BLaER1 (cell line): ENCODE data around the gene U2AF2.

Experiments
- H3K27ac ChIP-seq: shearing (Covaris generic); formaldehyde crosslinking; 2 replicates; pipeline ENCODE4 v1.8.1; 2022
- H3K27me3 ChIP-seq: shearing (Covaris generic); formaldehyde crosslinking; 2 replicates; pipeline ENCODE4 v1.8.1; 2022
- H3K36me3 ChIP-seq: shearing (Covaris generic); formaldehyde crosslinking; 2 replicates; pipeline ENCODE4 v1.8.1; 2022
- H3K4me1 ChIP-seq: shearing (Covaris generic); formaldehyde crosslinking; 2 replicates; pipeline ENCODE4 v1.8.1; 2022
- H3K4me2 ChIP-seq: shearing (Covaris generic); formaldehyde crosslinking; 2 replicates; pipeline ENCODE4 v1.8.1; 2022
- H3K4me3 ChIP-seq: shearing (Covaris generic); formaldehyde crosslinking; 2 replicates; pipeline ENCODE4 v1.8.1; 2022
- H3K9ac ChIP-seq: shearing (Covaris generic); formaldehyde crosslinking; 2 replicates; pipeline ENCODE4 v1.8.1; 2022
- H3K9me3 ChIP-seq: shearing (Covaris generic); formaldehyde crosslinking; 2 replicates; pipeline ENCODE4 v1.8.1; 2022
- H4K20me1 ChIP-seq: shearing (Covaris generic); formaldehyde crosslinking; 2 replicates; pipeline ENCODE4 v1.8.1; 2022
- Cebpa-rat ChIP-seq: shearing (Covaris generic); IDR thresholded peaks from 2 replicates; pipeline ENCODE4 v1.8.1; 2022

The U2AF2 gene

DNA sequence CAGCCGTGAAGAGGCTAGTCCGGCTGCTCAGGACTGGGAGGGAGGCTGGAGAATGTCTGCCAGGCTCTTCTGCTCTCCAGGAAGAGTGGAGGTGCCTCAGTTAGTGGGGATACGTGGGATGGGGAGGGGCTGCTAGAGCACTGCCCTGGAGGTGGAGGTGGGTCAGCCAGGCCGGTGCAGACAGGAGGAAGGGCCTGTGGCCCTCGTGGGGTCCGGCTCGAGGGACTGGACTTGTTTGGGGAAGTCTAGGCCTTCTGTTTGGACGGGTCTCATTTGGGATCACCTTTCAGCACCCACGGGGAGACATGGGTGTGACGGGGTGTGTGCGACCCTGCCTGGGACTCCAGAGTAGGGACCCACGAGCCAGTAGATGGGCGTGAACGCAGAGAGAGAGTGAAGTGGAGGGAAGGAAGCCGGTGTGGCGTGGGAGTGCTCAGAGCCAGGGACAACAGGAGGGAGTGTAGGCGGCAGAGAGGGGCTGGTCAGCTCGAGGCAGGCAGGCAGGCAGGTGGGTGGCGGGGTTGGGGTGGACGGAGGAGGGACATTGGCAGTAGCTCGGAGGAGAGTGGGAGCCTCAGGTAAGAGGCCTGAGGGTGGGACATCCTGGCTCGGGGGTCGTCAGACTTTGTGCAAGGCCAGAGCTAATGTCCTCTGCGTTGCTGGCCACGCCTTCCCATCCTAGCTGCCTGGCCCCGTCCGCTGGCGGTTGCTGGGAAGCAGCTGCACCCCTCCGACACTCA is 31.6 kb downstream of the U2AF2 start:
- no peak overlapping the region for H3K4me3 ChIP-seq
- peaks cover 36% of the 10 kb centered on the region for H3K4me1 ChIP-seq
- peaks cover 98% of the 10 kb centered on the region for H3K36me3 ChIP-seq
- TF ChIP-seq Cebpa-rat, result no peak
- H3K27ac ChIP-seq, result no peak overlapping the region
- peaks cover 99% of the 10 kb centered on the region for H4K20me1 ChIP-seq
- H3K9ac ChIP-seq, result no peak overlapping the region
- no peaks in the 10 kb centered on the region for H3K9me3 ChIP-seq
- H3K27me3 ChIP-seq, result no peaks in the 10 kb centered on the region
- no peak overlapping the region for H3K4me2 ChIP-seq

DNA sequence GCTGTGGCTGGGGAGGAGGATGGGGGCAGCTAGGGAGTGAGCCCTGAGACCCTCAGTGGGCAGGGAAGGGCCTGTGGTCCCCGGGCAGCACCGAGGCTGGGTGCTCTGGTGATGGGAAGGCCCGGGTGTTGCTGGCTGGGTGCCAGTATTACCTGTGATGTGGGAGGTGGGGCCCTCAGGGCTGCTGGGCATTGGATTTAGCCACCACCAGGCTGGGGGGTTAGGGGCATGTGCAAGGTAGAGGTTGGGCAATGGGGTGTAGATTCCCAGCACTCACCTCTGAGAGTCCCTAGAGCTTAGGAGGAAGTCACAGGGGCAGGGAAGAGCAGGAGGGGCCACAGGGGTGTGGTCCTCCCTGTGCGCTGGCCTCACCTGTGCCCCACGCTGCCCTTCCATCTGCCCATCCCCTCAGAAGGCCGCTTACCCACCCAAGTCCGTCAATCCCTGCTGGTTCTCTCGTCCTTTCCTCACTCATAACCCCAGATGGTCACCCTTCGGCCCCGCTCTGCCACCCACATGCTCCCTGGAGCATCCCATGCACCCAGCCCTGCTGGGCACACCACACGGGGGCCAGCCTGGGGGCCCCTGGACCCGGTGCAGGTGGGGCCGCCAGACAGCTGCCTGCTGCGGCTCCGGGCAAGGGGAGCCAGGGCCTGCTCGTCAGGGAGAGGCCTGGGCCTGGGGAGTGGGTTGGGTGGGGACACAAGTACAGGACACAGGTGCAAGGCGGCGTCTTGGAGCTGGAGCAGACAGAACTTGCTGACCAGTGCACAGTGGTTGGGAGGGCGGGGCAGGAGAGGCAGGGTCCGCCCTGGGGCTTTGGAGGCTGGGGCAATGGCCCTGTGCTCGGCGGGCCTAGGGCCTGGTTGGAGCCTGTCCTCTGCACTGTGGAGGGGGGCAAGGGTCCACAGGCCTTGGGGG is 32.7 kb downstream of the U2AF2 start:
- no peaks in the 10 kb centered on the region for H3K9me3 ChIP-seq
- TF ChIP-seq Cebpa-rat, result no peak
- peaks cover 97% of the 10 kb centered on the region for H3K36me3 ChIP-seq
- peak overlapping the region; percentile 70 for H3K4me2 ChIP-seq
- H3K4me3 ChIP-seq, result no peak overlapping the region
- peaks cover 36% of the 10 kb centered on the region for H3K4me1 ChIP-seq
- peaks cover 95% of the 10 kb centered on the region for H4K20me1 ChIP-seq
- peak overlapping the region; percentile 51 for H3K27ac ChIP-seq
- peak overlapping the region; percentile 38; the same call in 1 of the 2 replicates for H3K9ac ChIP-seq
- H3K27me3 ChIP-seq, result no peaks in the 10 kb centered on the region

DNA sequence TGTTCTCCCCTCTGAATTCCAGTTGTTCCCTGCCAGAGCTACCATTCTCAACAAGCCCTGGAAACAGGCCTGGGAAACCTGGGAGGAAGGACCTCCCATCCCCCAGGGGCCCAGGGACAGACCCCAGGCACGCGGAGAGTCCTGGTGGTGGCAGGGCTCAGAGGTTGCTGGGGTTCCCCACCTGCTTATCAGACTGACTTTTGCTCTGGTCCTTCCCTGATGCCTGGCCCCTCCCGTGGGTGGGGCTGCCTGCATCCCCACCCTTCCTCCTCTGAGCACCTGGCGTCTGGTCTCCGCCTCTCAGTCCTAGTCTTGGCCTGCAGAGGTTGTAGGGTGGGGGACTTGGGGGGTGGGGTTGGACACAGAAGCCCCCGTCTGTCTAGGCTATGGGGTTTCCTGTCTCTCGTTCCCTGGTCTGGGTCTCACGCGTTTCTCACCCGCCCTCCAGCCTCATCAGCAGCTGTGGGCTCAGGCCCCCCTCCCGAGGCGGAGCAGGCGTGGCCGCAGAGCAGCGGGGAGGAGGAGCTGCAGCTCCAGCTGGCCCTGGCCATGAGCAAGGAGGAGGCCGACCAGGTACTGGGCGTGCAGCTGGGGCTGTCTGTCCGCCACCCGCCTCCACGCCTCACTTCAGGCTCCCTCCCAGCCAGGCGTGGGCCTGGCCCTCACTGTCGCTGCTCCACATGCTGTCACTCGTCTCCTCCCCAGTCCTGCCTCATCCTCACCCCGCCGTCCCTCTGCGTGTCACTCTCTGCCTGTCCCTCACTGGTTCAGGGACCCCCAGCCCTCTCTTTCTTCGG is 33.8 kb downstream of the U2AF2 start:
- H3K4me2 ChIP-seq, result peak overlapping the region; percentile 70
- H3K4me3 ChIP-seq, result no peak overlapping the region
- peak overlapping the region; percentile 38; the same call in 1 of the 2 replicates for H3K9ac ChIP-seq
- H3K9me3 ChIP-seq, result no peaks in the 10 kb centered on the region
- H4K20me1 ChIP-seq, result peaks cover 84% of the 10 kb centered on the region
- peak overlapping the region; percentile 51 for H3K27ac ChIP-seq
- H3K36me3 ChIP-seq, result peaks cover 97% of the 10 kb centered on the region
- H3K27me3 ChIP-seq, result no peaks in the 10 kb centered on the region
- TF ChIP-seq Cebpa-rat, result no peak
- H3K4me1 ChIP-seq, result peaks cover 36% of the 10 kb centered on the region

DNA sequence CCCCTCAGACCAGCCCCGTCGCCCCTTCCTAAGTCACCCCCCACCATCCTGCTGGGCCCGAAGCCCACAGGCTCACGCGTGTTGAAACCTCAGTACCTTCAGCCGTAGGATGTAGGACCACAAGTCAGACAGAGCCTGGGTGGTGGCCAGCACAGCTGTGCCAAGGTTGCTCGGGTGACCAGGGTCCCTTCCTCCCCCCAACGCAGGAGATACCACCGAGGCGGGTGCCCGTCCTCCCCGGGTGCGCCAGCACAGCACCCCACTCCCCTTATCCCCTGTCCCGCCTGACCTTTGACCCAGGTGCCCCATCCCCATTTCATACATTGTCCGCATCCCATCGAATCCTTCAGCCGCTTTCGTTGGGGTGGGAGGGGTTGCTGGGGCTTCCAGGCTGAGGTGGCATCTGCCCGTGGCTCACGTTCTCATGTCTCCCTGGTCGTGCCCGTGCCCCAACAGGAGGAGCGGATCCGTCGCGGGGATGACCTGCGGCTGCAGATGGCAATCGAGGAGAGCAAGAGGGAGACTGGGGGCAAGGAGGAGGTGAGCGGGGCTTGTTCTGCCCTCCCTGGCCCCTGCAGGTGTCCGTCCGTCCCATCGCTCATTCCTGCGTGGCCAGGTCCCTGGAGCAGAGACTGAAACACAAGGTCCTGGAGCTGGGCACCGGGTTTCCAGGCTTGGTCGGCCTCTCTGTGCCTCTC is 34.7 kb downstream of the U2AF2 start:
- peak overlapping the region; percentile 70 for H3K4me2 ChIP-seq
- no peak overlapping the region for H3K4me3 ChIP-seq
- TF ChIP-seq Cebpa-rat, result no peak
- peaks cover 74% of the 10 kb centered on the region for H4K20me1 ChIP-seq
- H3K9ac ChIP-seq, result 0 out of 2 replicates have a peak overlapping the region, but pooled peaks have one; percentile 15
- H3K27me3 ChIP-seq, result no peaks in the 10 kb centered on the region
- peaks cover 36% of the 10 kb centered on the region for H3K4me1 ChIP-seq
- H3K27ac ChIP-seq, result peak overlapping the region; percentile 44
- peaks cover 97% of the 10 kb centered on the region for H3K36me3 ChIP-seq
- H3K9me3 ChIP-seq, result no peaks in the 10 kb centered on the region

DNA sequence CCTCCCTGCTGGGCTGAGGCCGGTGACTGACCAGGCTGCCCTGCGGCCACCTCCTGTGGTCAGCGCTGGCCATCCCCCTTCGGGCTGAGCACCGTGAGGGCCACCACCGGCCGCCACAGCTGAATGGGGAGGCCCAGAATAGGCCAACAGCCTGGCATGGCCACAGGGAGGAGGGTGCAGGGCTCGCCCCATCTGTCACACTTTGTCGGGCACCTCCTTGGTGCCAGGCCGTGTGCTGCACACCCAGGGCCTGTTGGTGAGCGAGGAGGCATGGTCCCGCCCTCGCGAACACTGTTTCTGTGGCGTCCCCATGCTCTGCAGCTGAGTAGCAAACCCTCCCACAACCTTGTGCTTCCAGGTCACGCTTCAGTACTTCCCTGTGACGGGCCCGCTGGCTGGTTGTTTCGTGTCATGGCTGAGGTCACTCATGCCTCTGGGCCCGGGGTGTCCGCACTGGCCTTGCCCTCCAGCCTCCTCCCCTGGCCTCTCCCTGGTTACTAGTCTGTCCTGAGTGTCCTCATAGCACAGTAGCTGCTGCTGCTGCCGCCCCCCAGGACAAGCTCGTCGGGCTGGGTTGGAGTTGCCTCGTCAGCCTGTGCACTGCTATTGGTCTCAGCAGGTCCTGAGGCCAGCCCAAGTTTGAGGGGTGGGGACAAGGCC is 35.4 kb downstream of the U2AF2 start:
- Histone ChIP-seq H4K20me1 (peaks cover 68% of the 10 kb centered on the region), H3K36me3 (peaks cover 97% of the 10 kb centered on the region), H3K27me3 (no peaks in the 10 kb centered on the region), H3K9me3 (no peaks in the 10 kb centered on the region), H3K4me3 (no peak overlapping the region), H3K4me1 (peaks cover 36% of the 10 kb centered on the region), H3K27ac (peak overlapping the region; percentile 44), H3K4me2 (peak overlapping the region; percentile 34), H3K9ac (0 out of 2 replicates have a peak overlapping the region, but pooled peaks have one; percentile 15)
- no peak for TF ChIP-seq Cebpa-rat

DNA sequence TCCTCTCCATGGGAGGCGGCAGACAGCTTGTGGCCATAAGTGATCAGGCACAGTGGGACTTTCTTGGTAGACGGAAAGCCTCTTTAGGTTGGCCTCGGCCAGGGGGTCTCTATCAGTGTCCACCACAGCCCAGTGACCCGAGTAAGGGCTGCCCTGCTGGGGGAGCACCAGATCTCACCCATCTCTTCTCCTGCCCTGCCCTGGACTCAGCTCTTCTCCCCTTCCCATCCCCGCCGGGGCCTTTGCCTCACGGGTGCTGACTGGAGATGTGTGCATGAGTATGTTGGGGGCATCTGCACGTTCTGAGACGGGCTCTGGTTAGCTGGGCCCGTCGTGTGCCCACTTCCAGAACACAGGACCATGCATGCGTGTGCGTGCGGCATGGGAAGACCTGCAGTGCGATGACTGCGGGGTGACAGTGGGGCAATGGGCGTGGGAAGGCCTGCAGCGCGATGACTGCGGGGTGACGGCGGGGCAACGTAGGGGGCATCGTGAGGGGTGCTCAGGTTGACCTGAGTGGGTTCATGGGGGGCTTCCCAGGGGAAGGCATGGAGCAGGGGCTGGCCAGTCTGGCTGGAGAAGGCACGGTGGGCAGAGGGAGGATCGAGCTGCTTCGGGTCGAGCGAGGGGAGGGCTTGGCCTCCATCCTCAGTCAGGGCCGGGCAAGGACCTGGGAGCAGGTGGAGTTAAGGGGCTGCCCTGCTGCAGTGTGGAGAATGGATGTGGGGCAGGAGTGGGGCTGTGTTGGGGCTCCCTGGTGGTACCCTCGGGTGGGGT is 36.1 kb downstream of the U2AF2 start:
- Histone ChIP-seq H3K27ac (no peak overlapping the region), H3K4me3 (no peak overlapping the region), H4K20me1 (peaks cover 60% of the 10 kb centered on the region), H3K27me3 (no peaks in the 10 kb centered on the region), H3K36me3 (peaks cover 97% of the 10 kb centered on the region), H3K4me1 (peaks cover 36% of the 10 kb centered on the region), H3K9me3 (no peaks in the 10 kb centered on the region), H3K9ac (no peak overlapping the region), H3K4me2 (no peak overlapping the region)
- TF ChIP-seq Cebpa-rat, result no peak

DNA sequence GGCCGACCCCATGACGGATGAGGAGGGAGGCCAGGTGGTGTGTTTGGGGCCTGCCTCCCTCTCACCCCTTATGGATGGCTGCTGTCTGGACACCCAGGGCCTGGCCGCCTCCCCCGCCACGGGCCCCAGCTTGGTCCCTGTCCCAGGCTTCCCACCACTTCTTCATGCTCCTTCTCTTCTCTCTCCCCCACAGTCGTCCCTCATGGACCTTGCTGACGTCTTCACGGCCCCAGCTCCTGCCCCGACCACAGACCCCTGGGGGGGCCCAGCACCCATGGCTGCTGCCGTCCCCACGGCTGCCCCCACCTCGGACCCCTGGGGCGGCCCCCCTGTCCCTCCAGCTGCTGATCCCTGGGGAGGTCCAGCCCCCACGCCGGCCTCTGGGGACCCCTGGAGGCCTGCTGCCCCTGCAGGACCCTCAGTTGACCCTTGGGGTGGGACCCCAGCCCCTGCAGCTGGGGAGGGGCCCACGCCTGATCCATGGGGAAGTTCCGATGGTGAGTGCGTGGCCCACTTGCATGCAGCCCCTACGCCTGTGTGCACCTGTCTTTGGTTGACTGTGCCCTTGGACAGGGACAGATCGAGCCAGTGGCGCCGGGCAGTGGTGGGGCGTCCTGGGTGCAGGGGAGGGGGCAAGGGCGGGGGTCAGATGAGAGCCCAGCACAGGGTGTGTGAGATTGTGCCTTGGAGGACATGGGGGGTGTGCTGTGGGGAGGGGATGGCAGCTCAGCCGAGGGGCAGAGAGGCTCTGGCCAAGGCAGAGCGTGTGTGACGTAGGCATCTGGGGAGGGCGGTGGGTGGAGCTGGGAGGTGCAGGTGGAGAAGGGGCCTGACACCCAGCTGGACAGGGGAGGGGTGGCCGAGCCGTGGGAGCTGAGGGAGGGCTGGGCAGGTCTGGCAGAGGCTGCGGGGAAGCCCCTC is 37.0 kb downstream of the U2AF2 start:
- no peak overlapping the region for H3K27ac ChIP-seq
- H3K4me3 ChIP-seq, result no peak overlapping the region
- H4K20me1 ChIP-seq, result peaks cover 60% of the 10 kb centered on the region
- H3K27me3 ChIP-seq, result no peaks in the 10 kb centered on the region
- peaks cover 36% of the 10 kb centered on the region for H3K4me1 ChIP-seq
- H3K9ac ChIP-seq, result no peak overlapping the region
- no peaks in the 10 kb centered on the region for H3K9me3 ChIP-seq
- no peak overlapping the region for H3K4me2 ChIP-seq
- peaks cover 97% of the 10 kb centered on the region for H3K36me3 ChIP-seq
- TF ChIP-seq Cebpa-rat, result no peak
